H1 (cell line): ENCODE data around the gene AATK. TPM values are rescaled to one million over a fixed set of nuclear protein-coding genes. Genes with fewer than 3 reads are reported as not detected.

ENCODE experiments used
- CTCF ChIA-PET: fragments of 300-600 bp; sonication (Branson Sonifier 250); formaldehyde crosslinking; loops from one replicate; lab custom pipeline; 2021; ENCODE audit not compliant: partially characterized antibody; lab: Charles Lee
- POLR2A ChIA-PET: fragments of 300-600 bp; sonication (Branson Sonifier 250); formaldehyde crosslinking; loops from one replicate; lab custom pipeline; 2021; ENCODE audit warnings: inconsistent platforms; ENCODE audit not compliant: partially characterized antibody; lab: Charles Lee
- DNase-seq, 2 experiments: peaks; one replicate each; pipeline versions ENCODE4 v3.0.0 to v3.0.0-alpha.2; 2010 to 2022; ENCODE audit warnings: low spot score in 2 of 2, low read depth in 1 of 2, mixed read lengths in 1 of 2
- FAIRE-seq: peaks from 2 replicates; lab custom pipeline; 2011; peaks lifted over from hg19 to GRCh38; lab: Jason Lieb, UNC
- H2AFZ ChIP-seq: 2 replicates; pipeline ENCODE4 v1.8.1; 2012; ENCODE audit warnings: low read length, inconsistent platforms
- H2AK5ac ChIP-seq: 2 replicates; pipeline ENCODE4 v1.6.1; 2013; ENCODE audit warnings: low read depth, low read length
- H2BK120ac ChIP-seq: replicated peaks from 2 replicates; pipeline ENCODE3; 2013; ENCODE audit warnings: low read depth, low read length, inconsistent platforms
- H2BK12ac ChIP-seq: 2 replicates; pipeline ENCODE4 v1.6.1; 2013; ENCODE audit warnings: low read depth, low read length
- H2BK15ac ChIP-seq: 2 replicates; pipeline ENCODE4 v1.6.1; 2013; ENCODE audit warnings: low read length
- H2BK20ac ChIP-seq: 2 replicates; pipeline ENCODE4 v1.6.1; 2013; ENCODE audit warnings: low read length
- H2BK5ac ChIP-seq: 2 replicates; pipeline ENCODE4 v1.6.1; 2013; ENCODE audit warnings: low read depth, low read length
- H3K14ac ChIP-seq: 2 replicates; pipeline ENCODE4 v1.6.1; 2013; ENCODE audit warnings: inconsistent platforms; ENCODE audit not compliant: insufficient read length
- H3K18ac ChIP-seq: 2 replicates; pipeline ENCODE4 v1.6.1; 2013; ENCODE audit warnings: low read length; ENCODE audit errors: extremely low read depth
- H3K23ac ChIP-seq: 2 replicates; pipeline ENCODE4 v1.6.1; 2013; ENCODE audit warnings: inconsistent platforms; ENCODE audit not compliant: insufficient read length
- H3K23me2 ChIP-seq: 2 replicates; pipeline ENCODE4 v1.6.1; 2013; ENCODE audit warnings: low read depth, low read length
- H3K27ac ChIP-seq: 2 replicates; pipeline ENCODE4 v1.6.1; 2011; ENCODE audit warnings: low read depth, low read length, inconsistent platforms
- H3K27me3 ChIP-seq, 4 experiments: replicated peaks in 1 of 4; 1 replicate in 1 of 4; 2 replicates in 3 of 4; pipeline versions ENCODE4 v1.6.1 to v1.8.1; 2011 to 2013; ENCODE audit warnings: low read length in 3 of 4, mild to moderate bottlenecking in 3 of 4, inconsistent platforms in 2 of 4, mixed read lengths in 2 of 4, moderate library complexity in 1 of 4; ENCODE audit not compliant: control insufficient read depth in 3 of 4, insufficient read depth in 3 of 4; ENCODE audit errors: extremely low read depth in 1 of 4
- H3K36me3 ChIP-seq, 4 experiments: 2 replicates each; pipeline versions ENCODE4 v1.6.1 to v1.8.1; 2011 to 2013; ENCODE audit warnings: mild to moderate bottlenecking in 4 of 4, low read length in 3 of 4, moderate library complexity in 2 of 4, control low read depth in 1 of 4, inconsistent platforms in 1 of 4; ENCODE audit not compliant: insufficient read depth in 4 of 4, control insufficient read depth in 2 of 4
- H3K4ac ChIP-seq: replicated peaks from 2 replicates; pipeline ENCODE3; 2013; ENCODE audit warnings: low read length, low read depth, mixed read lengths, inconsistent platforms; ENCODE audit not compliant: insufficient read length
- H3K4me1 ChIP-seq, 4 experiments: replicated peaks in 1 of 4; 1 replicate in 1 of 4; 2 replicates in 3 of 4; pipeline versions ENCODE4 v1.6.1 to v1.8.1; 2011 to 2013; ENCODE audit warnings: low read length in 3 of 4, inconsistent platforms in 2 of 4, mixed read lengths in 1 of 4; ENCODE audit not compliant: insufficient read depth in 4 of 4, control insufficient read depth in 3 of 4
- H3K4me2 ChIP-seq, 2 experiments: 2 replicates each; pipeline versions ENCODE4 v1.6.1 to v1.8.1; 2011 to 2013; ENCODE audit warnings: low read depth in 2 of 2, low read length in 2 of 2, control low read depth in 1 of 2, inconsistent platforms in 1 of 2, mild to moderate bottlenecking in 1 of 2; ENCODE audit not compliant: insufficient read depth in 1 of 2
- H3K4me3 ChIP-seq, 4 experiments: fragments of 200-600, 300-600 bp in 1 of 4; sonication (generic), shearing (Covaris generic), sonication (Bioruptor Twin) in 1 of 4; 2 replicates each; pipeline versions ENCODE4 v1.5.1 to v1.8.1; 2011 to 2016; ENCODE audit warnings: low read length in 4 of 4, low read depth in 3 of 4, control low read depth in 2 of 4, inconsistent platforms in 2 of 4, mild to moderate bottlenecking in 2 of 4, mixed read lengths in 1 of 4, moderate library complexity in 1 of 4; ENCODE audit not compliant: insufficient read depth in 2 of 4; ENCODE audit errors: extremely low read depth in 1 of 4
- H3K56ac ChIP-seq: replicated peaks from 2 replicates; pipeline ENCODE3; 2013; ENCODE audit warnings: low read depth, mild to moderate bottlenecking, mixed read lengths, low read length, inconsistent platforms; ENCODE audit not compliant: insufficient read length
- H3K79me1 ChIP-seq: 2 replicates; pipeline ENCODE4 v1.6.1; 2013; ENCODE audit warnings: low read depth, low read length, control low read depth
- H3K79me2 ChIP-seq, 2 experiments: 2 replicates each; pipeline versions ENCODE4 v1.6.1 to v1.8.1; 2012 to 2013; ENCODE audit warnings: low read length in 2 of 2, mild to moderate bottlenecking in 2 of 2, inconsistent platforms in 1 of 2; ENCODE audit not compliant: insufficient read depth in 2 of 2, control insufficient read depth in 1 of 2
- H3K9ac ChIP-seq, 4 experiments: replicated peaks in 1 of 4; 1 replicate in 1 of 4; 2 replicates in 3 of 4; pipeline versions ENCODE4 v1.6.1 to v1.8.1; 2011 to 2013; ENCODE audit warnings: low read depth in 3 of 4, low read length in 3 of 4, control low read depth in 2 of 4, mild to moderate bottlenecking in 2 of 4, moderate library complexity in 2 of 4, inconsistent platforms in 1 of 4; ENCODE audit errors: extremely low read depth in 1 of 4
- H3K9me3 ChIP-seq, 2 experiments: 2 replicates each; pipeline versions ENCODE4 v1.6.1 to v1.8.1; 2012 to 2013; ENCODE audit warnings: mild to moderate bottlenecking in 2 of 2, moderate library complexity in 2 of 2, control low read depth in 1 of 2, inconsistent platforms in 1 of 2, low read depth in 1 of 2, low read length in 1 of 2, mixed read lengths in 1 of 2; ENCODE audit not compliant: insufficient read depth in 2 of 2
- H4K20me1 ChIP-seq, 2 experiments: replicated peaks in 1 of 2; 2 replicates each; pipeline versions ENCODE3 to v1.8.1; 2011 to 2013; ENCODE audit warnings: inconsistent platforms in 2 of 2, low read length in 2 of 2, mild to moderate bottlenecking in 1 of 2; ENCODE audit not compliant: insufficient read depth in 2 of 2, control insufficient read depth in 1 of 2
- H4K5ac ChIP-seq: 2 replicates; pipeline ENCODE4 v1.6.1; 2013; ENCODE audit warnings: low read length, low read depth, mixed read lengths, inconsistent platforms; ENCODE audit not compliant: insufficient read length
- H4K8ac ChIP-seq: 2 replicates; pipeline ENCODE4 v1.8.0; 2013; ENCODE audit warnings: mild to moderate bottlenecking, moderate library complexity, low read length, inconsistent platforms; ENCODE audit not compliant: insufficient read depth; ENCODE audit errors: extremely low read depth
- H4K91ac ChIP-seq: replicated peaks from 2 replicates; pipeline ENCODE3; 2013; ENCODE audit warnings: low read length, mixed read lengths, inconsistent platforms; ENCODE audit not compliant: insufficient read length
- TCF12 ChIP-seq: IDR thresholded peaks from 2 replicates; pipeline ENCODE4 v1.6.1; 2011; ENCODE audit warnings: low read depth, mild to moderate bottlenecking, low read length
- TEAD4 ChIP-seq: IDR thresholded peaks from 2 replicates; pipeline ENCODE4 v1.6.1; 2012; ENCODE audit warnings: low read depth, low read length, inconsistent platforms, mixed read lengths
- WGBS, 2 experiments: shearing (Covaris generic) in 1 of 2; methylation state at CpG; one replicate each; pipeline versions ENCODE4 v1.1.6 to v1.1.7; 2013 to 2015; ENCODE audit warnings: low lambda C conversion rate in 2 of 2, mixed read lengths in 2 of 2, inconsistent platforms in 1 of 2, low coverage in 1 of 2, missing lambda C conversion rate in 1 of 2; ENCODE audit not compliant: insufficient replicate concordance in 2 of 2, insufficient coverage in 1 of 2, insufficient read length in 1 of 2; ENCODE audit errors: extremely low coverage in 1 of 2, missing lambda C conversion rate in 1 of 2; 5-methylcytosine and 5-hydroxymethylcytosine counted together
- polyA plus RNA-seq, 7 experiments: library from polyadenylated mRNA; depleted of rRNA in 3 of 7; stranded (reverse) in 5 of 7; unstranded in 2 of 7; fragments of >200 nt in 5 of 7; fragments of 200-250 nt in 2 of 7; gene quantifications; 1 replicate in 5 of 7; 2 replicates in 1 of 7; 4 replicates in 1 of 7; pipeline versions ENCODE4 v1.2.1 to v1.2.3, GENCODE V29; 2011 to 2013; ENCODE audit warnings: missing spikeins in 2 of 7, mixed read lengths in 2 of 7
- total RNA-seq: library from RNA; stranded (reverse); fragmentation: NEBNext Ultra II Directional; extraction: Animal tissue kit (Norgen Biotek cat#: 25700); gene quantifications from 2 replicates; pipeline ENCODE4 v1.2.1, GENCODE V29; 2021
- TF ChIP-seq, protein P1 (sequence below): IDR thresholded peaks from 2 replicates; pipeline ENCODE4 v1.6.1; 2012; ENCODE audit warnings: inconsistent platforms
- TF ChIP-seq, protein P2 (sequence below): IDR thresholded peaks from 2 replicates; pipeline ENCODE4 v1.6.1; 2012; ENCODE audit warnings: inconsistent platforms

AATK gene
- total and polyA plus RNA-seq, 2 of the 8 experiments (the other 6 are each of a cell fraction or from before 2014, with no cell fraction given) = 1.7 to 3.5 TPM

DNA sequence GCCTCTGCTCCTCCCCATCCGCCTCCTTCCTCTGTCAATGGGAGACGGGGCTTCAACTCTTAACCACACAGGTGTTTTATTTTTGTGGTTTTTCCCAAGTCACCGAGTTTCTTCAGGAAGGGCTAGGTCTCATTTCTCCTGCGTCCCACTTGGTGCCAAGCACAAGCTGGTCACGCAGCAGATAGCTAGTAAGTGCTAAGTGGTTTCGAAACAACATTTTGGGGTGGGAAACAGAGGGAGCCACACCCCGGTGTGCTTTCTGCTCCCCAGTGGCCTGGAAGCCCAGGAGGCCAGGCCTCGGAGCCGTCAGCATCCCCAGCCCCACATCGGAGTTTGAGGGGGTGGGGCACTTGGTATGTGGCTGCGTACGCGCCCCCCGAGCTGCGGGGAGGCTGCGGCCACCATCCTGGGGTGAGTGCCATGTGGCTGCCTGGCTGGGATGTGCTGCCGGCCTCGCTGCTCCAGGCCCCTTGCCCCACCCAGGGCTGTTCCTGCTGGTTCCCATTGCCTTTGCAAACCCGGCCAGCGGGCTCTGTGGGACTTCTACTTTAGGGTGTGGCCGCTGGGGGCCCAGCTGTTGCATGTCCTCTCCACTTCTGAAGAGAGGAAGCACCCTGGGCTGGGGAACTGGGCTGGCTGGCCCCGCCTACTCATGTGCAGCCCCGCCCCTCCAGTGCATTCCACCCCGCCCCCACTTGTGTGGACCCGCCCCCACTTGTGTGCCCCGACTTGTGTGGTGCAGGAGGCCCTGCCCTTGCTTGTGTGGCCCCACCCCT is 75.5 kb downstream of the AATK start:
- Histone ChIP-seq H3K4me1 (peaks cover 7 to 31% (median 23%) of the 10 kb centered on the region in 4 experiments), H2AK5ac (peak overlapping the region; percentile 53; the same call in 1 of the 2 replicates), H2BK5ac (peak overlapping the region; percentile 60; the same call in 1 of the 2 replicates), H3K79me1 (no peaks in the 10 kb centered on the region), H2BK12ac (peak overlapping the region; percentile 84; the same call in 1 of the 2 replicates), H3K9ac (no peak overlapping the region; a peak in 1 of 7 replicates), H3K23me2 (no peaks in the 10 kb centered on the region), H3K79me2 (no peaks in the 10 kb centered on the region), H3K27me3 (no peaks in the 10 kb centered on the region), H4K20me1 (peaks cover 0 to 2% of the 10 kb centered on the region in 2 experiments), H3K4me3 (no peak overlapping the region), H4K5ac (peak overlapping the region; percentile 56), H2AFZ (no peak overlapping the region), H3K14ac (no peak overlapping the region), H3K9me3 (no peaks in the 10 kb centered on the region), H3K18ac (peak overlapping the region; percentile 78), H3K56ac (no peak overlapping the region)
- peak; percentile 33 to 83 for DNase-seq
- ChIA-PET CTCF (interaction anchor here (1.0 to 6.1 kb wide), 5 partner anchors 12 to 141 kb away, joined by 3 to 27 read pairs (median 4); no protein-coding TSS in a partner anchor), POLR2A (interaction anchor here (0.7 to 1.4 kb wide), 3 partner anchors 10 to 55 kb away, joined by 3 to 4 read pairs (median 3); no protein-coding TSS in a partner anchor)
- TF ChIP-seq TCF12 (no peak), TEAD4 (peak; percentile 22; the same call in 1 of the 2 replicates)
- TF ChIP-seq, protein P1, sequence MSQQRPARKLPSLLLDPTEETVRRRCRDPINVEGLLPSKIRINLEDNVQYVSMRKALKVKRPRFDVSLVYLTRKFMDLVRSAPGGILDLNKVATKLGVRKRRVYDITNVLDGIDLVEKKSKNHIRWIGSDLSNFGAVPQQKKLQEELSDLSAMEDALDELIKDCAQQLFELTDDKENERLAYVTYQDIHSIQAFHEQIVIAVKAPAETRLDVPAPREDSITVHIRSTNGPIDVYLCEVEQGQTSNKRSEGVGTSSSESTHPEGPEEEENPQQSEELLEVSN = 0 out of 2 replicates have a peak, but pooled peaks have one; percentile 10
- TF ChIP-seq, protein P2, sequence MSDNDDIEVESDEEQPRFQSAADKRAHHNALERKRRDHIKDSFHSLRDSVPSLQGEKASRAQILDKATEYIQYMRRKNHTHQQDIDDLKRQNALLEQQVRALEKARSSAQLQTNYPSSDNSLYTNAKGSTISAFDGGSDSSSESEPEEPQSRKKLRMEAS = no peak
- TF ChIP-seq, all 59 proteins: peak for 2
- no peak overlapping the region for H3K23ac ChIP-seq
- peak overlapping the region; percentile 65 for H4K91ac ChIP-seq
- no peaks in the 10 kb centered on the region; a peak in 1 of 8 replicates for H3K36me3 ChIP-seq
- no peak for FAIRE-seq
- H3K4me2 ChIP-seq = peak overlapping the region in 1 of 2 experiments; percentile 53; a peak in 2 of 4 replicates
- peak overlapping the region; percentile 53 for H3K4ac ChIP-seq
- H2BK120ac ChIP-seq = peak overlapping the region; percentile 64
- H3K27ac ChIP-seq = no peak overlapping the region
- 64% methylated on average over 24 of the region's 26 CpGs; no CpG with 5 or more reads in 1 of the 2 experiments for WGBS, 2 experiments
- no peak overlapping the region for H2BK20ac ChIP-seq
- no peak overlapping the region for H2BK15ac ChIP-seq
- H4K8ac ChIP-seq = peak overlapping the region; percentile 85; the same call in 1 of the 2 replicates
